GM06990 (cell line): ENCODE results near the gene CARMIL1.

Source experiments
- DNase-seq: peaks from one replicate; pipeline ENCODE4 v3.0.0-alpha.2; 2011; ENCODE audit not compliant: insufficient read length; ENCODE audit errors: extremely low read depth
- H3K27me3 ChIP-seq: replicated peaks from 2 replicates; pipeline ENCODE4 v1.6.0; 2011; ENCODE audit warnings: low read length; ENCODE audit not compliant: control insufficient read depth, insufficient read depth
- H3K36me3 ChIP-seq: 2 replicates; pipeline ENCODE4 v1.5.1; 2011; ENCODE audit warnings: low read length; ENCODE audit not compliant: control insufficient read depth, insufficient read depth
- H3K4me3 ChIP-seq: replicated peaks from 2 replicates; pipeline ENCODE4 v1.5.1; 2011; ENCODE audit warnings: low read depth, mild to moderate bottlenecking, control low read depth, low read length
- CTCF ChIP-seq: IDR thresholded peaks from 2 replicates; pipeline ENCODE4 v1.5.1; 2011; ENCODE audit warnings: low read length, control low read depth, mild to moderate bottlenecking, inconsistent platforms; ENCODE audit not compliant: insufficient read depth, poor library complexity, severe bottlenecking

CARMIL1 gene

GRCh38 chr6:25669413-25669812 lies 390.2 kb downstream of the CARMIL1 start:
- Histone ChIP-seq H3K36me3 (no peaks in the 10 kb centered on the region), H3K27me3 (no peaks in the 10 kb centered on the region; the same call in none of the 2 replicates), H3K4me3 (no peak overlapping the region)
- no peak for TF ChIP-seq CTCF
- DNase-seq: no peak
